MCF 10A (cell line): ENCODE data around the gene WWP2. TPM values are rescaled to one million over a fixed set of nuclear protein-coding genes. Genes with fewer than 3 reads are reported as not detected.

Experiments used
- BruUV-seq: library from RNA; stranded (reverse); fragments of 400-500 nt; replicated peaks from 2 replicates; lab custom pipeline; 2021; lab: Mats Ljungman, UMichigan
- CTCF ChIA-PET: fragments of 300-600 bp; sonication (Branson Sonifier 250); formaldehyde crosslinking; extraction: SDS; loops from one replicate; lab custom pipeline; 2021; ENCODE audit warnings: antibody characterized with exemption, inconsistent platforms; lab: Yijun Ruan, JAX
- POLR2A ChIA-PET: fragments of 300-600, 350-650 bp; sonication (Branson Sonifier 250); formaldehyde crosslinking; extraction: SDS; loops from one replicate; lab custom pipeline; 2020; ENCODE audit warnings: antibody characterized with exemption, inconsistent platforms; lab: Yijun Ruan, JAX
- DNase-seq: peaks from one replicate; pipeline ENCODE4 v3.0.0-alpha.2; 2018; ENCODE audit not compliant: unreplicated experiment
- H3K27ac Mint-ChIP-seq: one replicate; pipeline ENCODE4 v1.8.0; 2022; ENCODE audit warnings: mild to moderate bottlenecking, low read depth, mixed read lengths; ENCODE audit not compliant: unreplicated experiment
- H3K27me3 Mint-ChIP-seq: one replicate; pipeline ENCODE4 v1.8.0; 2022; ENCODE audit warnings: mixed read lengths; ENCODE audit not compliant: insufficient read depth, unreplicated experiment
- H3K36me3 Mint-ChIP-seq: one replicate; pipeline ENCODE4 v1.8.0; 2022; ENCODE audit warnings: mild to moderate bottlenecking, moderate library complexity, mixed read lengths; ENCODE audit not compliant: insufficient read depth, unreplicated experiment
- H3K4me1 Mint-ChIP-seq: one replicate; pipeline ENCODE4 v1.8.0; 2022; ENCODE audit warnings: mixed read lengths; ENCODE audit not compliant: insufficient read depth, unreplicated experiment
- H3K4me3 Mint-ChIP-seq: one replicate; pipeline ENCODE4 v1.8.0; 2022; ENCODE audit warnings: mild to moderate bottlenecking, moderate library complexity, mixed read lengths; ENCODE audit not compliant: unreplicated experiment
- H3K9me3 Mint-ChIP-seq: one replicate; pipeline ENCODE4 v1.8.0; 2022; ENCODE audit warnings: mixed read lengths; ENCODE audit not compliant: unreplicated experiment
- intact Hi-C: fragments of 100-400 bp; cut with micrococcal nuclease; formaldehyde crosslinking; loops from 2 replicates; pipeline ENCODE4 v1.14.1; 2022
- total RNA-seq: library from RNA; stranded (reverse); gene quantifications from 2 replicates; pipeline ENCODE4 v1.2.3, GENCODE V29; 2022
- TF ChIP-seq, protein P1 (sequence below): fragments of 200-600 bp; IDR thresholded peaks from one replicate; pipeline ENCODE4 v1.8.0; 2022; ENCODE audit warnings: antibody characterized with exemption, mild to moderate bottlenecking; ENCODE audit not compliant: unreplicated experiment

Gene WWP2
- total RNA-seq, 1 experiment from 2014 or later = 30.4 TPM

DNA sequence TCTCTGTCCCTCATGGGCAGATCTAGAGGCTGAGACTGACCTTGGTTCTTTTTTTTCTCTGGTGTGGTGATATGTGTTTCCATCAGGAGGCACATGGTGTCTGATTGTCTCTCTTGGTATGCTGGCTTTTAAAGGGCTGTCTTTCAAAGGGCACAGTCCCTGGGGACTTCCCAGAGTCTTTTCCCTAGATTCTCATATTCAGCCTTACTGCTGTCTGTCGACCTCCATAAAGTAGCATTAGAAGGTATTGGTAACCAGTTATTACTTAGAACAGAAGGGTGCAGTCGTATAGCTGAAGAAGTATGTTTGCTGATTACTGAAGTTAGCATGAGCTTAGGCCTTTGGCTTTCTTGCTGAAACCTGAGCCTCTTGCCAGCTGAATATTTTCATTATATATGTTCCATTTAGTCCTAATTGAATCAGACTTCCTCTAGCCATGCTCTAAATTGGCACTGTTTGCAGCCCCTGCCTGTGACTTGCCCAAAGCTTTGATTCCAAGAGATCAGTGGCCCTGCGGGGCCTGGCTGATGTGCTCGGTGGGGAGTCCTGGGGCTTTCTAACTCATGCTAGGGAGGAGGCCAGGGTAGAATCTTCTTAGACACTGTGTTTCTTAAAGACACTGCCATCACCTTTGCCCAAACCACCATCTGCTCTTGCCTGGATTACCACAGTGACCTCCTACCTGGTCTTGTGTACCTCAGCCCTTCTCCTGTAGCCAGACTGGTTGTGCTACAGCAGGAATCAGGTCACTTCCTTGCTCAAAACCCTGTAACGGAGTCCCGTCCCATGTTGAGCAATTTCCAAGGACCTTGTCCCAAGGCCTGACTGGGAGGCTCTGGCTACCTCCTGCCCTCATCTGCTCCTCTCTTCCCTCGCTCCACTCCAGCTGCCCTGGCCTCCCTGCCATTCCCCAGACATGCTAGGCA is 71.5 kb downstream of the WWP2 start:
- ChIA-PET POLR2A (no interaction called here), CTCF (interaction anchor here (0.6 to 1.0 kb wide), 2 partner anchors 20 to 440 kb away, joined by 4 to 6 read pairs; no protein-coding TSS in a partner anchor)
- H3K4me1 Mint-ChIP-seq = no peaks in the 10 kb centered on the region
- TF ChIP-seq, protein P1, sequence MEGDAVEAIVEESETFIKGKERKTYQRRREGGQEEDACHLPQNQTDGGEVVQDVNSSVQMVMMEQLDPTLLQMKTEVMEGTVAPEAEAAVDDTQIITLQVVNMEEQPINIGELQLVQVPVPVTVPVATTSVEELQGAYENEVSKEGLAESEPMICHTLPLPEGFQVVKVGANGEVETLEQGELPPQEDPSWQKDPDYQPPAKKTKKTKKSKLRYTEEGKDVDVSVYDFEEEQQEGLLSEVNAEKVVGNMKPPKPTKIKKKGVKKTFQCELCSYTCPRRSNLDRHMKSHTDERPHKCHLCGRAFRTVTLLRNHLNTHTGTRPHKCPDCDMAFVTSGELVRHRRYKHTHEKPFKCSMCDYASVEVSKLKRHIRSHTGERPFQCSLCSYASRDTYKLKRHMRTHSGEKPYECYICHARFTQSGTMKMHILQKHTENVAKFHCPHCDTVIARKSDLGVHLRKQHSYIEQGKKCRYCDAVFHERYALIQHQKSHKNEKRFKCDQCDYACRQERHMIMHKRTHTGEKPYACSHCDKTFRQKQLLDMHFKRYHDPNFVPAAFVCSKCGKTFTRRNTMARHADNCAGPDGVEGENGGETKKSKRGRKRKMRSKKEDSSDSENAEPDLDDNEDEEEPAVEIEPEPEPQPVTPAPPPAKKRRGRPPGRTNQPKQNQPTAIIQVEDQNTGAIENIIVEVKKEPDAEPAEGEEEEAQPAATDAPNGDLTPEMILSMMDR = no peak
- no TSS peak for BruUV-seq
- intact Hi-C loops = no loop called here
- peaks cover under 1% of the 10 kb centered on the region for H3K36me3 Mint-ChIP-seq
- no peak overlapping the region for H3K27ac Mint-ChIP-seq
- H3K4me3 Mint-ChIP-seq = no peak overlapping the region
- no peaks in the 10 kb centered on the region for H3K9me3 Mint-ChIP-seq
- H3K27me3 Mint-ChIP-seq = no peaks in the 10 kb centered on the region
- DNase-seq = no peak

DNA sequence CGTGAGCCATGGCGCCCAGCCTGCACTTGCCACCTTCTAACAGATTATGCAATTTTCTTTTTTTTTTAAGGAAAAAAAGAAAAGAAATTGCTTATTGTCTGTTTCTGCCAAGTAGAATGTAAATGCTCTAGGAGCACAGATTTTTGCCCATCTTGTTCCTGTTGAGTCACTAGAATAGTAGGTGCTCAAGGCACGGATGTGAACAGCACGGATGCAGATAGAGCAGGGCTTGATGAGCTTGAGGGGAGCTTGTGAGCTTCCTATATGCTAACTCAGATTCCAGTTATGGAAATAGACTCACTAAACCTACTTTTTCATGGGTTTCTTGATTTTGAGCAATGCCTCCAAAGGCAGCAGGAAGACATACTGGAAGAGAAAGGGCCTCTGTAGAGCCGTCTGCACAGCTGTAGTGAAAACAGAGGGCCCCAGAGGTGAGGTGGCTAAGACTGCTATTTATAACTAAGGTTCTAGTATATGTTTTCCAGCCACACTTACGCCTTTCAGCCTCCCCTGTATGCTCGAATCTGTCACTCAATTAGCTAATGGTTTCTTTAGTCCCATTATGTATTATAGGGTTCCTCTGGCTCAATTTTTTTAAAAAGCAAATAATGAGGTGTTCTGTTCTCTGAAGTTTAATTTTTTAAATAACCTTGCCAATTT is 72.8 kb downstream of the WWP2 start:
- H3K4me1 Mint-ChIP-seq = peaks cover 5% of the 10 kb centered on the region
- no peak for DNase-seq
- H3K9me3 Mint-ChIP-seq = no peaks in the 10 kb centered on the region
- TF ChIP-seq, protein P1 = no peak
- intact Hi-C loops = no loop called here
- H3K36me3 Mint-ChIP-seq = no peaks in the 10 kb centered on the region
- H3K27ac Mint-ChIP-seq = no peak overlapping the region
- no peaks in the 10 kb centered on the region for H3K27me3 Mint-ChIP-seq
- CTCF ChIA-PET = no interaction called here
- no peak overlapping the region for H3K4me3 Mint-ChIP-seq
- POLR2A ChIA-PET = no interaction called here
- no TSS peak for BruUV-seq

DNA sequence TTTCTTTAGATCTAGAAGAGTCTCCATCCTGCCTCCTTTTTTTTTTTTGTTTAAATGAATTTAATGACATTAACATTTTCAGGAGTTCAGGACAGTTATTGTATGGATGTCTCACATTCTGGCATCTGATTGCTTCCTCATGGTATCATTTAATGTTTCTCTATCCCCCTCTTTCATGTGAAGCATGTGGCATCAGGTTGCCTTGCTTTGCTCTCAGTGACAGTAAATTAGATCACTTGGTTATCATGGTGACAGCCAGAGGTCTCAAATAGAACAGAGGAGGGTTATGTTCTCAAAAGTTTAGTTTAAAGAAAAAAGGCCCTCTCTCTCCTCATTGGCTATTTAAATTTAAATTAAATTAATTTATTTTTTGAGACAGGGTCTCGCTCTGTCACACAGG is 74.1 kb downstream of the WWP2 start:
- Mint-ChIP-seq H3K9me3 (no peaks in the 10 kb centered on the region), H3K36me3 (no peaks in the 10 kb centered on the region), H3K4me3 (no peak overlapping the region), H3K27ac (no peak overlapping the region), H3K4me1 (peaks cover 6% of the 10 kb centered on the region), H3K27me3 (no peaks in the 10 kb centered on the region)
- ChIA-PET POLR2A (no interaction called here), CTCF (no interaction called here)
- no peak for DNase-seq
- TF ChIP-seq, protein P1 = no peak
- intact Hi-C loops = no loop called here
- BruUV-seq = no TSS peak

DNA sequence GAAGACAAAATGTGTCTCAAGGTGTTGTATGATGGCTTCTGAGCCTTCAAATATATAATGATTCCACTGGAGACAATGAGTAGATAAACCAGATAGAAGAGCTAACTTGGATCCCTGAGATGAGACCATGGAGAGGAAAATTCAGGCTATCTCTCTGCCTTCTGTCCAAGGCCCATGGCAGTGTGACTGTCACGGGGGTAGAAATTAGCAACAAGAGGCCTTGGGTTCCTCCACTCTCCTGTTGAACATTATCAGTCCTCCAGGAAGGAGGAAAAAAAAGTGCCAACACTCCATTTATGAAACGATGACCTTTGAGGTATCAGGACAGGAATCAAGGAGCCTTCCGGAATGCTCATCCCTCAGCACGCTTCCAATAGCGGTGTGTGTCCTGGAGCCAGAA is 75.2 kb downstream of the WWP2 start:
- no peaks in the 10 kb centered on the region for H3K36me3 Mint-ChIP-seq
- DNase-seq = no peak
- ChIA-PET CTCF (no interaction called here), POLR2A (no interaction called here)
- BruUV-seq = no TSS peak
- no peak overlapping the region for H3K4me3 Mint-ChIP-seq
- H3K9me3 Mint-ChIP-seq = no peaks in the 10 kb centered on the region
- intact Hi-C loops = no loop called here
- peaks cover 6% of the 10 kb centered on the region for H3K4me1 Mint-ChIP-seq
- no peak overlapping the region for H3K27ac Mint-ChIP-seq
- TF ChIP-seq, protein P1 = no peak
- H3K27me3 Mint-ChIP-seq = no peaks in the 10 kb centered on the region
